NCI-H446 (cell line): ENCODE data around the gene FSTL4.

Experiments used
- DNase-seq, 2 experiments: peaks; one replicate each; lab custom pipeline; 2025; lab: John Stamatoyannopoulos, UW

FSTL4 gene

GRCh38 chr5:133291524-133291923, 320.8 kb downstream of the FSTL4 start:
- no peak for DNase-seq

GRCh38 chr5:133290669-133291240, 321.6 kb downstream of the FSTL4 start:
- DNase-seq: no peak

- DNase-seq: no peak
Measured at GRCh38 chr5:133289686-133290367, 322.5 kb downstream of the FSTL4 start.

GRCh38 chr5:133287500-133287899, 324.8 kb downstream of the FSTL4 start:
- DNase-seq: peak in 1 of 2 experiments; percentile 30

GRCh38 chr5:133286483-133286882, 325.9 kb downstream of the FSTL4 start:
- no peak for DNase-seq

- DNase-seq: no peak
Measured at GRCh38 chr5:133285583-133286021, 326.7 kb downstream of the FSTL4 start.

- no peak for DNase-seq
Measured at GRCh38 chr5:133284306-133284705, 328.0 kb downstream of the FSTL4 start.

- DNase-seq: no peak
Measured at GRCh38 chr5:133278317-133278716, 334.0 kb downstream of the FSTL4 start.

GRCh38 chr5:133277744-133278143, 334.6 kb downstream of the FSTL4 start:
- DNase-seq: no peak

- no peak for DNase-seq
Measured at GRCh38 chr5:133276171-133276570, 336.2 kb downstream of the FSTL4 start.

GRCh38 chr5:133275631-133276030, 336.7 kb downstream of the FSTL4 start:
- DNase-seq: no peak

GRCh38 chr5:133274597-133274935, 337.8 kb downstream of the FSTL4 start:
- DNase-seq: no peak

- no peak for DNase-seq
Measured at GRCh38 chr5:133273661-133274596, 338.4 kb downstream of the FSTL4 start.

- DNase-seq: no peak
Measured at GRCh38 chr5:133272345-133272744, 340.0 kb downstream of the FSTL4 start.

GRCh38 chr5:133271606-133272005, 340.7 kb downstream of the FSTL4 start:
- DNase-seq: no peak

GRCh38 chr5:133269691-133270090, 342.6 kb downstream of the FSTL4 start:
- no peak for DNase-seq

GRCh38 chr5:133267601-133268000, 344.7 kb downstream of the FSTL4 start:
- no peak for DNase-seq

- no peak for DNase-seq
Measured at GRCh38 chr5:133266966-133267365, 345.4 kb downstream of the FSTL4 start.

GRCh38 chr5:133266527-133266878, 345.8 kb downstream of the FSTL4 start:
- DNase-seq: no peak

- DNase-seq: no peak
Measured at GRCh38 chr5:133265720-133266526, 346.4 kb downstream of the FSTL4 start.

GRCh38 chr5:133265257-133265656, 347.1 kb downstream of the FSTL4 start:
- DNase-seq: no peak

GRCh38 chr5:133262690-133263089, 349.7 kb downstream of the FSTL4 start:
- DNase-seq: no peak
